Liver (tissue), 9 donors: ENCODE results near the gene ACADSB. TPM values are rescaled to one million over a fixed set of nuclear protein-coding genes. Genes with fewer than 3 reads are reported as not detected.

ENCODE experiments used
- DNase-seq: peaks from one replicate; pipeline ENCODE4 v3.0.0-alpha.2; 2017; ENCODE audit warnings: low spot score
- H3K27ac ChIP-seq, 2 donors: one replicate each; pipeline ENCODE4 v1.7.0; 2013; ENCODE audit warnings: inconsistent platforms in 2 of 2, low read length in 2 of 2, control low read depth in 1 of 2, low read depth in 1 of 2, mild to moderate bottlenecking in 1 of 2
- H3K27me3 ChIP-seq, 4 donors: one replicate each; pipeline versions ENCODE4 v1.6.1 to v1.7.0; 2013; ENCODE audit warnings: low read length in 3 of 4, inconsistent platforms in 1 of 4, mild to moderate bottlenecking in 1 of 4, moderate library complexity in 1 of 4; ENCODE audit not compliant: control insufficient read depth in 4 of 4, insufficient read depth in 4 of 4
- H3K36me3 ChIP-seq, 4 donors: one replicate each; pipeline versions ENCODE4 v1.6.1 to v1.7.0; 2013; ENCODE audit warnings: low read length in 3 of 4, mild to moderate bottlenecking in 3 of 4, low read depth in 1 of 4, moderate library complexity in 1 of 4; ENCODE audit not compliant: control insufficient read depth in 4 of 4, insufficient read depth in 3 of 4
- H3K4me1 ChIP-seq, 4 donors: one replicate each; pipeline versions ENCODE4 v1.6.1 to v1.7.0; 2013; ENCODE audit warnings: low read length in 3 of 4, mild to moderate bottlenecking in 3 of 4, moderate library complexity in 1 of 4; ENCODE audit not compliant: control insufficient read depth in 4 of 4, insufficient read depth in 4 of 4
- H3K4me3 ChIP-seq, 3 donors: one replicate each; pipeline versions ENCODE4 v1.6.1 to v1.7.0; 2013; ENCODE audit warnings: low read length in 3 of 3, control low read depth in 1 of 3, low read depth in 1 of 3, mild to moderate bottlenecking in 1 of 3
- H3K9ac ChIP-seq, 2 donors: one replicate each; pipeline ENCODE4 v1.7.0; 2013; ENCODE audit warnings: low read length in 2 of 2, mild to moderate bottlenecking in 2 of 2, moderate library complexity in 2 of 2, control low read depth in 1 of 2, low read depth in 1 of 2
- H3K9me3 ChIP-seq, 4 donors: one replicate each; pipeline versions ENCODE4 v1.6.1 to v1.7.0; 2013; ENCODE audit warnings: low read length in 3 of 4; ENCODE audit not compliant: control insufficient read depth in 4 of 4
- ATF3 ChIP-seq: IDR thresholded peaks from 2 replicates; pipeline ENCODE4 v1.6.1; 2016; ENCODE audit warnings: antibody characterized with exemption
- CTCF ChIP-seq: fragments of 150-350 bp; IDR thresholded peaks from 2 replicates; pipeline ENCODE4 v1.5.1; 2017; ENCODE audit warnings: improper control_type of control experiment, low read depth, low read length; ENCODE audit not compliant: missing input control
- EGR1 ChIP-seq, 2 donors: IDR thresholded peaks; 2 replicates each; pipeline ENCODE4 v1.6.1; 2016 to 2018; ENCODE audit warnings: antibody characterized with exemption in 2 of 2, low read depth in 2 of 2
- FOXA1 ChIP-seq: IDR thresholded peaks from 2 replicates; pipeline ENCODE4 v1.6.1; 2016; ENCODE audit warnings: antibody characterized with exemption
- FOXA2 ChIP-seq: IDR thresholded peaks from 2 replicates; pipeline ENCODE4 v1.6.1; 2016; ENCODE audit warnings: antibody characterized with exemption
- GABPA ChIP-seq, 2 donors: IDR thresholded peaks in 1 of 2; conservative IDR thresholded peaks in 1 of 2; 2 replicates each; pipeline ENCODE4 v1.6.1; 2016; ENCODE audit warnings: antibody characterized with exemption in 2 of 2, mild to moderate bottlenecking in 1 of 2, moderate library complexity in 1 of 2
- HNF4A ChIP-seq, 2 donors: conservative IDR thresholded peaks; 2 replicates each; pipeline ENCODE4 v1.6.1; 2016; ENCODE audit warnings: antibody characterized with exemption in 2 of 2, mild to moderate bottlenecking in 2 of 2
- HNF4G ChIP-seq: IDR thresholded peaks from 2 replicates; pipeline ENCODE4 v1.6.1; 2016; ENCODE audit warnings: antibody characterized with exemption
- JUND ChIP-seq, 2 donors: IDR thresholded peaks; 2 replicates each; pipeline ENCODE4 v1.6.1; 2016; ENCODE audit warnings: antibody characterized with exemption in 2 of 2
- MAX ChIP-seq: IDR thresholded peaks from 2 replicates; pipeline ENCODE4 v1.6.1; 2016; ENCODE audit warnings: antibody characterized with exemption
- NR2F2 ChIP-seq: IDR thresholded peaks from 2 replicates; pipeline ENCODE4 v1.6.1; 2016; ENCODE audit warnings: antibody characterized with exemption
- RAD21 ChIP-seq, 2 donors: IDR thresholded peaks; 2 replicates each; pipeline ENCODE4 v1.6.1; 2016; ENCODE audit warnings: antibody characterized with exemption in 2 of 2, mild to moderate bottlenecking in 2 of 2
- REST ChIP-seq: IDR thresholded peaks from 2 replicates; pipeline ENCODE4 v1.6.1; 2016; ENCODE audit warnings: antibody characterized with exemption, mild to moderate bottlenecking
- RXRA ChIP-seq, 2 donors: IDR thresholded peaks; 2 replicates each; pipeline ENCODE4 v1.6.1; 2017 to 2018; ENCODE audit warnings: antibody characterized with exemption in 2 of 2, mild to moderate bottlenecking in 1 of 2
- SP1 ChIP-seq: IDR thresholded peaks from 2 replicates; pipeline ENCODE4 v1.6.1; 2018; ENCODE audit warnings: antibody characterized with exemption, mild to moderate bottlenecking
- TAF1 ChIP-seq: conservative IDR thresholded peaks from 2 replicates; pipeline ENCODE4 v1.6.1; 2016; ENCODE audit warnings: antibody characterized with exemption, mild to moderate bottlenecking
- YY1 ChIP-seq: IDR thresholded peaks from 2 replicates; pipeline ENCODE4 v1.6.1; 2016; ENCODE audit warnings: antibody characterized with exemption, mild to moderate bottlenecking
- ZBTB33 ChIP-seq: IDR thresholded peaks from 2 replicates; pipeline ENCODE4 v1.6.1; 2016; ENCODE audit warnings: antibody characterized with exemption
- WGBS: extraction: QIAGEN DNeasy Blood & Tissue Kit; methylation state at CpG from one replicate; pipeline ENCODE4 v1.1.7; 2013; 5-methylcytosine and 5-hydroxymethylcytosine counted together
- polyA plus RNA-seq, 2 donors: library from polyadenylated mRNA; stranded (reverse) in 1 of 2; unstranded in 1 of 2; fragments of 200-250 nt in 1 of 2; fragments of >200 nt in 1 of 2; fragmentation: Nextera tagmentation in 1 of 2; extraction: Ambion mirVana in 1 of 2; gene quantifications; one replicate each; pipeline versions ENCODE4 v1.2.1 to v1.2.3, GENCODE V29; 2013 to 2015
- total RNA-seq, 2 donors: library from RNA; depleted of rRNA; stranded (reverse); fragments of >200 nt; gene quantifications; one replicate each; pipeline ENCODE4 v1.2.3, GENCODE V29; 2014
- donor health status: healthy.
- donor health status: healthy.
- donor health status: healthy.
- donor health status: healthy.
- donor health status: healthy.

Gene ACADSB
- total and polyA plus RNA-seq, 4 donors = 97.9 to 164 (median 110) TPM

GRCh38 chr10:123101872-123102271 lies 93.1 kb downstream of the ACADSB start:
- DNase-seq = no peak
- Histone ChIP-seq H3K27me3 (peaks cover 0 to 4% (median 0%) of the 10 kb centered on the region in 4 donors), H3K4me1 (no peaks in the 10 kb centered on the region), H3K9me3 (no peaks in the 10 kb centered on the region), H3K36me3 (no peaks in the 10 kb centered on the region), H3K9ac (no peak overlapping the region), H3K27ac (no peak overlapping the region), H3K4me3 (no peak overlapping the region)
- TF ChIP-seq HNF4G (no peak), ATF3 (no peak), RXRA (IDR thresholded peaks at IDR 0.05) (no peak), RAD21 (IDR thresholded peaks at IDR 0.05) (peak in 1 of 2 donors; percentile 47)
- 55% methylated on average over 9 of the region's 9 CpGs for WGBS

GRCh38 chr10:123102673-123103072 lies 93.9 kb downstream of the ACADSB start:
- no peak overlapping the region for H3K27ac ChIP-seq
- 69% methylated on average over 2 of the region's 2 CpGs for WGBS
- no peaks in the 10 kb centered on the region for H3K36me3 ChIP-seq
- DNase-seq = no peak
- peaks cover 0 to 2% (median 0%) of the 10 kb centered on the region in 4 donors for H3K9me3 ChIP-seq
- TF ChIP-seq EGR1 (IDR thresholded peaks at IDR 0.05; ENCODE audit: low read depth in 2 of 2) (no peak), MAX (no peak), REST (no peak), NR2F2 (no peak), FOXA2 (no peak), YY1 (no peak), ZBTB33 (no peak), RAD21 (IDR thresholded peaks at IDR 0.05) (no peak), HNF4G (no peak), RXRA (IDR thresholded peaks at IDR 0.05) (no peak), ATF3 (no peak), SP1 (no peak), HNF4A (conservative IDR thresholded peaks at IDR 0.05) (no peak), GABPA (IDR thresholded peaks at IDR 0.05 in 1 of 2, conservative IDR thresholded peaks at IDR 0.05 in 1 of 2) (no peak), CTCF (no peak), TAF1 (no peak), FOXA1 (no peak), JUND (IDR thresholded peaks at IDR 0.05) (no peak)
- peaks cover 0 to 4% (median 0%) of the 10 kb centered on the region in 4 donors for H3K27me3 ChIP-seq
- H3K4me3 ChIP-seq = no peak overlapping the region
- no peaks in the 10 kb centered on the region for H3K4me1 ChIP-seq
- H3K9ac ChIP-seq = no peak overlapping the region
